GM12864 (cell line): ENCODE data around the gene DIS3L2.

Experiments used
- DNase-seq: peaks from one replicate; pipeline ENCODE4 v3.0.0-alpha.2; 2011; ENCODE audit warnings: low read depth
- H3K4me3 ChIP-seq: 2 replicates; pipeline ENCODE4 v1.5.1; 2011; ENCODE audit warnings: mild to moderate bottlenecking, low read depth, low read length, control low read depth
- TF ChIP-seq, protein P1 (sequence below): IDR thresholded peaks from 2 replicates; pipeline ENCODE4 v1.5.1; 2011; ENCODE audit warnings: low read depth, mild to moderate bottlenecking, moderate library complexity, low read length, control low read depth, inconsistent platforms; ENCODE audit errors: missing control alignments

Gene DIS3L2

DNA sequence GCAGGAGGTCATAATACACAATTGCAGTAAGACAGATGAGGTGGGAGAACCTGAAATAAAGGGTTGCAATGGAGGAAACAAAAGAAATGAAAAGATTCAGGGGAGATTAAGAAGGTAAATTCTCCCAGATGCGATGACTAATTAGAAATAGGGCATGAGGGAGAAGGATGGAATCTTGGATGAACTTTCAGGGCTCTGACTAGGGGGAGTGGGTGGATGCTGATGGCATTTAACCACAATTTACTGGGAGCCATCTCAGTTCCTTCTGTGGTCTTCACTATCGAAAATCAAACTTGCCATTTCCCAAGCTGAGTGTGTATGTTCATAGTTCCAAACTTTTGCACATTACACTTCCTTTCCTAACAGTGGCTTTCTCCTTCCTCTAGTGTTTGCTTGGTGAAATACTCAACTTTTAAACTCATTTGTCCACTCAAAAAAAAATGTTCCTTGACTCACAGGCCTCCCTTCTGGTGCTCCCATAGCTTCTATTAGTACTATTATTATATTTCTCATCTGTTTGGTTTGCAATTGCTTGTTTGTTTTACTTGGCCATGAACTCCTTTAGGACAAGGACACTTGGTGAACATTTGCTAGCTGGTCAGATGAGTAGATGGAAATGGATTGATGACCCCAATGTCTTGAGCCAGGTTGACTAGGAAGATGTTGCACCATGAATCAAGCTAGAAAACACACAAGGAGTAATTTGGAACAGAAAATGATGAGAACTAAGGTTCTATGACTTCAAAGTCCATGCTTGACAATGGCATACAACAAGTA lies 178.5 kb downstream of the DIS3L2 start:
- H3K4me3 ChIP-seq: no peak overlapping the region
- TF ChIP-seq, protein P1, sequence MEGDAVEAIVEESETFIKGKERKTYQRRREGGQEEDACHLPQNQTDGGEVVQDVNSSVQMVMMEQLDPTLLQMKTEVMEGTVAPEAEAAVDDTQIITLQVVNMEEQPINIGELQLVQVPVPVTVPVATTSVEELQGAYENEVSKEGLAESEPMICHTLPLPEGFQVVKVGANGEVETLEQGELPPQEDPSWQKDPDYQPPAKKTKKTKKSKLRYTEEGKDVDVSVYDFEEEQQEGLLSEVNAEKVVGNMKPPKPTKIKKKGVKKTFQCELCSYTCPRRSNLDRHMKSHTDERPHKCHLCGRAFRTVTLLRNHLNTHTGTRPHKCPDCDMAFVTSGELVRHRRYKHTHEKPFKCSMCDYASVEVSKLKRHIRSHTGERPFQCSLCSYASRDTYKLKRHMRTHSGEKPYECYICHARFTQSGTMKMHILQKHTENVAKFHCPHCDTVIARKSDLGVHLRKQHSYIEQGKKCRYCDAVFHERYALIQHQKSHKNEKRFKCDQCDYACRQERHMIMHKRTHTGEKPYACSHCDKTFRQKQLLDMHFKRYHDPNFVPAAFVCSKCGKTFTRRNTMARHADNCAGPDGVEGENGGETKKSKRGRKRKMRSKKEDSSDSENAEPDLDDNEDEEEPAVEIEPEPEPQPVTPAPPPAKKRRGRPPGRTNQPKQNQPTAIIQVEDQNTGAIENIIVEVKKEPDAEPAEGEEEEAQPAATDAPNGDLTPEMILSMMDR: no peak
- DNase-seq: no peak

DNA sequence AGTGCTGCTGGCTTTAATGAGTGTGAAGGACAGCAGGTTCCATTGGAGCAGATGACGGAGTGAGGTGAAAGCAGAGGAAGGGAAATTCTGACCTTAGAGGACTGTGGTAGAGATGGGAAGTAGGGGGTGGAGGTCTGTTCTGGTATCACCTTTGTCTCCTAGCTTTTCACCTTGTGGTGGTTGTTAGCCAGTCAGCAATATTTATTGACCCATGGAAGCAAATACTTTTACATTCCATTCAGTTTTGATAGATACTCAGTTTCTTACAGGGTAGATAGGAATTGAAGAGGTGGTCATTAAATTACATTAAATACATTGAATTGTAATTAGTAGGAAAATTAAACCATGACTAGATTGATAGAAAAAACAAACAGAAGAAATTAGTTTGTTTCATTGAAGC lies 180.1 kb downstream of the DIS3L2 start:
- TF ChIP-seq, protein P1: no peak
- no peak for DNase-seq
- no peak overlapping the region for H3K4me3 ChIP-seq

DNA sequence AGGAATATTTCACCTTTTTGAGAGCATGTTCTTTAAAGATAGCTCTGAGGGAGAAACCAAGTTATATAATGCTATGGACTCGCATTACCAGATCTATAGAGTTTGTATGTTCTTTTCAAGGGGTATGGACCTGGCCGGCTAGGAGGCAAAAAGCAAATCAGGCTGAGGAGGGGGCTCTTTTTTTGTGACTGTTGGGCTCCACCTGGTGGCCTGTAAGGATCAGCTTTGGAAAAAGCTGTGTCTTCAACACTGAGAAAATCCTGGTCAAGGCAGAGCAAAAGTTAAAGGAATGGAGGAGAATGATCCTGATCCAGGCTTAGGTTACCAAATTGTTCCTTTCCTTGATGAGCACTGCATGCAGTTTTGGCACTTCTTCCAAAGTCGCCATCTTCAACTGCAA lies 180.5 kb downstream of the DIS3L2 start:
- TF ChIP-seq, protein P1: peak; percentile 66
- H3K4me3 ChIP-seq: no peak overlapping the region
- DNase-seq: no peak

DNA sequence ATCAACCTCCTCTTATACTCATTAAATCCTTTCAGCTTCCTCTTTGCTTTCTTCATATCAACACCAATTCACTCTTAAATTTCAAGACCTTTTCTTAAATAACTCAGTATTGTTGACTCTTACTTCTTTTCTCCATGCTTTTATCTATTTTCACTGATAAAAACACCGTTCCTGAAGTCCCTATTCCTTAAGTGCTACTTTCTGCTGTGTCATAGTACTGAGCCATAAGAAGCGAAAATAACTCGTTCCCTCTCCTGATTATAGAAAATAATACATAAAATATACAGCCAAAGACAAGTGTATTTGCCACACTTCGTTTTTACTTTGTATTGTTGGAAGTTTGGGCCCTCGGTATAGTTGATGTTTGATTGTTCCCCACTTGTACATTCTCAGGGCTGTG lies 181.0 kb downstream of the DIS3L2 start:
- DNase-seq: no peak
- H3K4me3 ChIP-seq: no peak overlapping the region
- TF ChIP-seq, protein P1: no peak

DNA sequence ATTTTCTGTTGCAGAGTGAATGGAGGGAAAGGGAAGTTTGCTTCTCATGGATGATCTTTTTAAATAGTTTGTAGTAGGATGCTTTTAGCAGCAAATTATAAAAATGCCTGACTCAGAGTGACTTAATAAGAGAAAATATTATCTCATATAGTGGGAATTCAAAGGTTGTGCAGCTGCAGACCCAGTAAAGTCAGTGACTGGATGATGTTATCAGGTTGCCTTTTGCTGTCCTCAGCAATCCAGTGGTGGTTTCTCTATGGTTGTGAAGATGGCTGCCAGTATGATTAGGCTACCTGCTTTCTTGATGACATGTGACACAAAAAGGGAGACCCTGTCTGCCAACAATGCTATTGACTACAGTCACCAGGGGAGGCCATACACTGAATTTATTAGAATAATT lies 184.8 kb downstream of the DIS3L2 start:
- DNase-seq: no peak
- no peak overlapping the region for H3K4me3 ChIP-seq
- TF ChIP-seq, protein P1: no peak

DNA sequence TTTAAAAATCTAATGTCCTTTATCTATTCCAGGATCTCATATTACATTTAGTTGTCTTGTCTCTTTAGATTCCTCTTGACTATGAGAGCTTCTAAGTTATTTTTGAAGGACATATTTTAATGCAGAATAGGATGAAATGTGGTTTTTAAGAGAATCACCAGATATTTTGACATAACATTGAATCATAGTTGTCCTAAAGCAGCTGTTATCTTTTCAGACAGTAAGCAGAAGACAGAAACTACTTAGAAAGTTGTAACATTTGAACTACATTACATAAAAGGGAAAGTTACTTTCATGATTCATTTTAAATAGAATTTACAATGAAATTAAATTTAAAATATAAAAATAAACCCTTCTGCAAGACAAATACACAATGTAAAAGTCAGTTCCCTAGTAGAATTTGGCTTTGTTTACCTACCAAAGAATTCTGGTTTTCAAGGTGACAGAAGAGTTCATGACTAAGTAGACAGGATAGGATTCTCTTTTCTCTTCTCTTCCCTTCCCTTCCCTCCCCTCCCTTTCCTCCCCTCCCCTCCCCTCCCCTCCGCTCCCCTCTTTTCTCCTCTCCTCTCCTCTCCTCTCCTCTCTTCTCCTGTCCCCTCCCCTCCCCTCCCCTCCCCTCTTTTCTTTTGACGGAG lies 186.0 kb downstream of the DIS3L2 start:
- H3K4me3 ChIP-seq: no peak overlapping the region
- TF ChIP-seq, protein P1: no peak
- no peak for DNase-seq
